Mesenchymal stem cell (in vitro differentiated cells and primary cell): ENCODE data around the gene RAC3.

Source experiments
- DNase-seq: peaks from one replicate; pipeline ENCODE4 v3.0.0-alpha.2; 2013
- H2AFZ ChIP-seq: one replicate; pipeline ENCODE4 v1.6.1; 2013; ENCODE audit warnings: low read depth, mild to moderate bottlenecking, control low read depth, inconsistent platforms, low read length, moderate library complexity
- H2AK5ac ChIP-seq: 2 replicates; pipeline ENCODE4 v1.6.1; 2013; ENCODE audit warnings: low read length, moderate library complexity, mild to moderate bottlenecking, inconsistent platforms; ENCODE audit not compliant: severe bottlenecking
- H2BK120ac ChIP-seq: one replicate; pipeline ENCODE4 v1.6.1; 2013; ENCODE audit warnings: low read depth, mild to moderate bottlenecking, inconsistent platforms, low read length, moderate library complexity
- H2BK12ac ChIP-seq, 2 experiments: one replicate each; pipeline ENCODE4 v1.6.1; 2013; ENCODE audit warnings: inconsistent platforms in 2 of 2, low read length in 2 of 2, mild to moderate bottlenecking in 2 of 2, moderate library complexity in 2 of 2, control low read depth in 1 of 2
- H2BK15ac ChIP-seq: one replicate; pipeline ENCODE4 v1.6.1; 2013; ENCODE audit warnings: mild to moderate bottlenecking, low read depth, inconsistent platforms; ENCODE audit not compliant: poor library complexity, severe bottlenecking
- H2BK5ac ChIP-seq: 2 replicates; pipeline ENCODE4 v1.6.1; 2013; ENCODE audit warnings: low read depth, mild to moderate bottlenecking, low read length, control low read depth, inconsistent platforms; ENCODE audit not compliant: poor library complexity, severe bottlenecking
- H3K14ac ChIP-seq, 2 experiments: one replicate each; pipeline ENCODE4 v1.6.1; 2013; ENCODE audit warnings: inconsistent platforms in 2 of 2, low read length in 2 of 2, control low read depth in 1 of 2, mild to moderate bottlenecking in 1 of 2, moderate library complexity in 1 of 2
- H3K18ac ChIP-seq, 2 experiments: one replicate each; pipeline ENCODE4 v1.6.1; 2013; ENCODE audit warnings: inconsistent platforms in 2 of 2, low read length in 2 of 2, control low read depth in 1 of 2, low read depth in 1 of 2, mild to moderate bottlenecking in 1 of 2
- H3K23ac ChIP-seq, 2 experiments: one replicate each; pipeline ENCODE4 v1.6.1; 2013; ENCODE audit warnings: inconsistent platforms in 2 of 2, low read length in 2 of 2, mild to moderate bottlenecking in 2 of 2, moderate library complexity in 2 of 2, control low read depth in 1 of 2
- H3K27ac ChIP-seq: 2 replicates; pipeline ENCODE4 v1.5.1; 2013; ENCODE audit warnings: mild to moderate bottlenecking, moderate library complexity, low read length, control low read depth, inconsistent platforms; ENCODE audit not compliant: poor library complexity, severe bottlenecking
- H3K27me3 ChIP-seq, 2 experiments: 2 replicates each; pipeline versions ENCODE4 v1.6.1 to v1.7.0; 2013; ENCODE audit warnings: low read length in 2 of 2, mild to moderate bottlenecking in 2 of 2, moderate library complexity in 2 of 2, control low read depth in 1 of 2, inconsistent platforms in 1 of 2; ENCODE audit not compliant: control insufficient read depth in 1 of 2, insufficient read depth in 1 of 2
- H3K36me3 ChIP-seq, 2 experiments: 2 replicates each; pipeline versions ENCODE4 v1.6.1 to v1.7.0; 2013; ENCODE audit warnings: low read length in 2 of 2, control low read depth in 1 of 2, inconsistent platforms in 1 of 2, low read depth in 1 of 2, mild to moderate bottlenecking in 1 of 2; ENCODE audit not compliant: insufficient read depth in 2 of 2, control insufficient read depth in 1 of 2
- H3K4ac ChIP-seq, 2 experiments: one replicate each; pipeline ENCODE4 v1.6.1; 2013; ENCODE audit warnings: inconsistent platforms in 2 of 2, low read length in 2 of 2, mild to moderate bottlenecking in 2 of 2, moderate library complexity in 2 of 2, control low read depth in 1 of 2, low read depth in 1 of 2
- H3K4me1 ChIP-seq: 2 replicates; pipeline ENCODE4 v1.6.1; 2013; ENCODE audit warnings: low read depth, low read length, control low read depth; ENCODE audit not compliant: control insufficient read depth, insufficient read depth
- H3K4me2 ChIP-seq: 2 replicates; pipeline ENCODE4 v1.6.1; 2013; ENCODE audit warnings: low read length, mild to moderate bottlenecking, inconsistent platforms; ENCODE audit not compliant: poor library complexity, severe bottlenecking
- H3K4me3 ChIP-seq, 2 experiments: 2 replicates each; pipeline versions ENCODE4 v1.5.1 to v1.7.0; 2013; ENCODE audit warnings: low read length in 2 of 2, mild to moderate bottlenecking in 2 of 2, control low read depth in 1 of 2, low read depth in 1 of 2; ENCODE audit not compliant: insufficient read depth in 1 of 2
- H3K79me1 ChIP-seq: replicated peaks from 2 replicates; pipeline ENCODE4 v1.6.1; 2013; ENCODE audit warnings: mild to moderate bottlenecking, control low read depth, low read length, inconsistent platforms; ENCODE audit not compliant: poor library complexity, severe bottlenecking
- H3K9ac ChIP-seq: 2 replicates; pipeline ENCODE4 v1.7.0; 2013; ENCODE audit warnings: mild to moderate bottlenecking, low read length, moderate library complexity
- H3K9me3 ChIP-seq: 2 replicates; pipeline ENCODE4 v1.7.0; 2013; ENCODE audit warnings: mild to moderate bottlenecking, low read length; ENCODE audit not compliant: control insufficient read depth
- H4K8ac ChIP-seq: one replicate; pipeline ENCODE4 v1.6.1; 2013; ENCODE audit warnings: inconsistent platforms, mild to moderate bottlenecking, low read length, moderate library complexity
- H4K91ac ChIP-seq: one replicate; pipeline ENCODE4 v1.6.1; 2013; ENCODE audit warnings: mild to moderate bottlenecking, low read length, inconsistent platforms
- WGBS: methylation state at CpG from one replicate; pipeline ENCODE4 v1.1.7; 2013; ENCODE audit warnings: mixed read lengths; 5-methylcytosine and 5-hydroxymethylcytosine counted together

The RAC3 gene

DNA sequence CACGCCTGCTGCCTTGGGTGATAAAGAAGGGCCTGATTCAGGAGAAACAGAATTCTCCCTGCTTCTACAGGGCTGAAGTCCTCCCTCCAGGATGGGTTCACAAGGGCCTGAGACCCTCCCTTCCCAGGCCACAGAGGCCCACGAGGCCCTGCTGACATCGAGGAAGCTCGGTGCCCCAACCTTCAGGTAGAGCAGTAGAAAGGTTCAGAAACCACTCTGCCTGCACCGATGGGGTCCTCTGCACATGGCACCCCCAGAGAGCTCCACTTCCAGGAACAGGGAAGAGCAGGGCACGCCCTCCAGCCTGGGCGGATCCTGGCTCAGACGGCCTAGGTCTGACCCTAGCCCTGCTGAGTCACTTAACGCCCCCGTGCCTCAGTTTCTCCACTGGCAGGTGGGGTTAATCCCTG is 9.6 kb upstream of the RAC3 start:
- Histone ChIP-seq H2BK5ac (no peak overlapping the region), H2BK120ac (peak overlapping the region; percentile 58), H3K18ac (peak overlapping the region; percentile 14 to 88), H3K14ac (peak overlapping the region in 1 of 2 experiments; percentile 94), H4K8ac (no peak overlapping the region), H3K4me3 (peak overlapping the region; percentile 90 to 93), H3K79me1 (peaks cover 34% of the 10 kb centered on the region), H3K4me2 (peak overlapping the region; percentile 94), H3K27me3 (no peaks in the 10 kb centered on the region), H3K4me1 (peaks cover 38% of the 10 kb centered on the region), H3K36me3 (peaks cover 15 to 48% of the 10 kb centered on the region in 2 experiments), H2BK15ac (no peak overlapping the region), H3K9ac (peak overlapping the region; percentile 89), H2BK12ac (no peak overlapping the region), H2AK5ac (peak overlapping the region; percentile 38), H3K23ac (no peak overlapping the region), H3K27ac (no peak overlapping the region), H2AFZ (peak overlapping the region; percentile 93), H3K4ac (peak overlapping the region in 1 of 2 experiments; percentile 17), H3K9me3 (no peaks in the 10 kb centered on the region), H4K91ac (peak overlapping the region; percentile 54)
- DNase-seq, result peak; percentile 17
- WGBS, result 31% methylated on average over 10 of the region's 10 CpGs

DNA sequence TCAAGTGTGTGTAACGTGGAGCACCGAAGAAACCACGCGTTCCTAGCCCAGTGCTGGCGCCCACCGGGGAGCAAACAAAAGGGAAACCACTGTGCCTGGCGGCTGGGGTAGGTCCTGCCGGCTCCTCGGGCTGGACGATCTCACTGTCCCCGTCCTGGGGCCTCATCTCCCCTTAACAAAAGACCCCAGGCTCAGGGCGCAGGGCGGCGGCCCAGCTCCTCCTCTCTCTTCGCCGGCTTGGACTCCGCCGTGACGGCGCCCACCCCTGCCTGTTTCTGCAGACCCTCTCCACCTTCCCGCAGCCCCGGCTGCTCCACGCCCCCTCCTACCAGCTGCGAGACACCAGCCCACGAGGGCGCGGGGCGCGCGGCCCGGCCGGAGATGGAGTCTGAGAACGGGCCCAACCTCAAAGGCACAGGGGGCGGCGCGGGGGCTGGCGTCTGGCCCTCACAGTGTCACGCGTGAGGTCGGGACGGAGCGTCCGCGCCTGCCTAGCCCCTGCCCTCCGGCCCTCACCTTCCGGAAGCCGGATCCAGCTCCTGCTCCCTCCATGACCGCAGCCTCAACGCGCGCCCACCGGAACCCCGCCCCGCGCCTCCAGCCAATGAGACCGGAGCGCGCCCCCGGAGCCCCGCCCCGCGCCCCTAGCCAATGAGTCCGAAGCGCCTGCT is 9.0 kb upstream of the RAC3 start, which contains the start of gene CENPX:
CENPX (minus strand) TSS at position 569 of the 671 bp plus-strand sequence; CDS start at position 552, 17 bp downstream.
- 1% methylated on average over 57 of the region's 64 CpGs for WGBS

DNA sequence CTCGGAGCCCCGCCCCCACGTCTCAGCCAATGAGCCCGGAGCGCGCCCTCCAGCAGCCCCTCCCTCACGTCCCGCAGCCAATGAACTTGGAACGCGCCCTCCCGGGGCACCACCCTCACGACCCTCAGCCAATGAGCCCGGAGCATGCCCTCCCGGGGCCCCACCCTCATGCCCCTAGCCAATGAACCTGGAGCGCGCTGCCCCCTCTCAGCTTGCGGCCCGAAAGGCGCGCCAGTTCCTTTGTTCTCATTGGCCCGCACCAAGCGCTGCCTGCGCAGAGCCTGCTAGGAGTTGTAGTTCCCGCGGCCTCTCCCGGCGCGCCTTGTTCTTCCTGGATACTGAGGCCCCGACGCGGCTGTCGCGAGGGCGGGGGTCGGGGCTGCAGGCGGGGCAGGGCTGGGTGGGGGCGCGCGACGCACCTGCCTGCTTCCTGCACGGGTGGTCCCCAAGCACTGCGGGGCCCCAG is 8.5 kb upstream of the RAC3 start, which contains the start of gene LRRC45:
LRRC45 (plus strand) TSS at position 325 of the 466 bp plus-strand sequence. CDS start 339 bp downstream, outside the sequence.
- no peak within 1 kb of the TSS for H2BK5ac ChIP-seq
- H3K4me3 ChIP-seq, result peak within 1 kb of the TSS; percentile 90 to 93
- peak within 1 kb of the TSS; percentile 38 for H2AK5ac ChIP-seq
- H3K79me1 ChIP-seq, result peaks cover 34% of the 10 kb centered on the region
- H3K14ac ChIP-seq, result peak within 1 kb of the TSS in 1 of 2 experiments; percentile 95
- peak within 1 kb of the TSS; percentile 96 for H3K4me2 ChIP-seq
- H3K9me3 ChIP-seq, result no peaks in the 10 kb centered on the region
- H3K4ac ChIP-seq, result peak within 1 kb of the TSS; percentile 63 to 71
- peak within 1 kb of the TSS; percentile 45 for H4K8ac ChIP-seq
- DNase-seq, result peak; percentile 100
- H3K27ac ChIP-seq, result no peak within 1 kb of the TSS
- peak within 1 kb of the TSS; percentile 93 for H2AFZ ChIP-seq
- peak within 1 kb of the TSS; percentile 89 for H3K9ac ChIP-seq
- H3K36me3 ChIP-seq, result peaks cover 10 to 48% of the 10 kb centered on the region in 2 experiments
- peak within 1 kb of the TSS in 1 of 2 experiments; percentile 87 for H3K23ac ChIP-seq
- H2BK120ac ChIP-seq, result peak within 1 kb of the TSS; percentile 58
- H3K27me3 ChIP-seq, result no peaks in the 10 kb centered on the region
- WGBS, result 1% methylated on average over 36 of the region's 42 CpGs
- H4K91ac ChIP-seq, result peak within 1 kb of the TSS; percentile 80
- H3K4me1 ChIP-seq, result peaks cover 38% of the 10 kb centered on the region
- H2BK15ac ChIP-seq, result no peak within 1 kb of the TSS
- peak within 1 kb of the TSS; percentile 52 to 67 for H2BK12ac ChIP-seq
- peak within 1 kb of the TSS; percentile 50 to 88 for H3K18ac ChIP-seq

More for the DNA sequence above, 9.0 kb upstream of the RAC3 start, which contains the start of gene CENPX:
- peak within 1 kb of the TSS; percentile 80 for H4K91ac ChIP-seq
- DNase-seq, result no peak
- no peak within 1 kb of the TSS for H2BK15ac ChIP-seq
- H3K9me3 ChIP-seq, result no peaks in the 10 kb centered on the region
- peaks cover 34% of the 10 kb centered on the region for H3K79me1 ChIP-seq
- peak within 1 kb of the TSS; percentile 50 to 88 for H3K18ac ChIP-seq
- peaks cover 38% of the 10 kb centered on the region for H3K4me1 ChIP-seq
- H3K36me3 ChIP-seq, result peaks cover 11 to 48% of the 10 kb centered on the region in 2 experiments
- peak within 1 kb of the TSS in 1 of 2 experiments; percentile 67 for H2BK12ac ChIP-seq
- peak within 1 kb of the TSS; percentile 45 for H4K8ac ChIP-seq
- peak within 1 kb of the TSS in 1 of 2 experiments; percentile 95 for H3K14ac ChIP-seq
- H2AFZ ChIP-seq, result peak within 1 kb of the TSS; percentile 93
- H3K4me2 ChIP-seq, result peak within 1 kb of the TSS; percentile 96
- no peak within 1 kb of the TSS for H2BK5ac ChIP-seq
- H3K9ac ChIP-seq, result peak within 1 kb of the TSS; percentile 89
- peak within 1 kb of the TSS; percentile 58 for H2BK120ac ChIP-seq
- peak within 1 kb of the TSS in 1 of 2 experiments; percentile 87 for H3K23ac ChIP-seq
- no peaks in the 10 kb centered on the region for H3K27me3 ChIP-seq
- peak within 1 kb of the TSS; percentile 63 to 71 for H3K4ac ChIP-seq
- peak within 1 kb of the TSS; percentile 38 for H2AK5ac ChIP-seq
- no peak within 1 kb of the TSS for H3K27ac ChIP-seq
- peak within 1 kb of the TSS; percentile 90 to 93 for H3K4me3 ChIP-seq
